AG04450 (cell line): ENCODE results near the gene SCN9A. TPM values are rescaled to one million over a fixed set of nuclear protein-coding genes. Genes with fewer than 3 reads are reported as not detected.
"Not testable (repeated sequence)": the region's sequence is repeated elsewhere in the genome, so short reads cannot be mapped to it uniquely, and the experiment has no call there.

Experiments used
- CTCF ChIA-PET: fragments of 300-600, 350-600 bp; formaldehyde crosslinking; extraction: SDS; loops from one replicate; lab custom pipeline; 2022; ENCODE audit warnings: antibody characterized with exemption, inconsistent platforms; lab: Charles Lee
- POLR2A ChIA-PET: fragments of 350-600 bp; formaldehyde crosslinking; extraction: SDS; loops from one replicate; lab custom pipeline; 2021; ENCODE audit warnings: antibody characterized with exemption, inconsistent platforms; lab: Yijun Ruan, JAX
- DNase-seq: peaks from one replicate; pipeline ENCODE4 v3.0.0-alpha.2; 2011; ENCODE audit warnings: low read depth, low spot score
- H3K27ac ChIP-seq: one replicate; pipeline ENCODE4 v1.5.1; 2012; ENCODE audit warnings: low read depth, low read length, control low read depth
- H3K27me3 ChIP-seq: one replicate; pipeline ENCODE4 v1.6.0; 2012; ENCODE audit warnings: low read length; ENCODE audit not compliant: control insufficient read depth, insufficient read depth
- H3K4me3 ChIP-seq: 2 replicates; pipeline ENCODE4 v1.5.1; 2011; ENCODE audit warnings: mild to moderate bottlenecking, low read depth, low read length, control low read depth
- H3K9me3 ChIP-seq: 2 replicates; pipeline ENCODE4 v1.5.1; 2012; ENCODE audit warnings: low read length; ENCODE audit not compliant: control insufficient read depth, insufficient read depth
- polyA plus RNA-seq: library from polyadenylated mRNA; depleted of rRNA; stranded (reverse); fragments of >200 nt; gene quantifications from 2 replicates; pipeline ENCODE4 v1.2.3, GENCODE V29; 2011
- TF ChIP-seq, protein P1 (sequence below): IDR thresholded peaks from 2 replicates; pipeline ENCODE4 v1.5.1; 2011; ENCODE audit warnings: low read depth, low read length, control low read depth, inconsistent platforms

SCN9A gene
- polyA plus RNA-seq, 1 experiment, result 56.8 TPM

DNA sequence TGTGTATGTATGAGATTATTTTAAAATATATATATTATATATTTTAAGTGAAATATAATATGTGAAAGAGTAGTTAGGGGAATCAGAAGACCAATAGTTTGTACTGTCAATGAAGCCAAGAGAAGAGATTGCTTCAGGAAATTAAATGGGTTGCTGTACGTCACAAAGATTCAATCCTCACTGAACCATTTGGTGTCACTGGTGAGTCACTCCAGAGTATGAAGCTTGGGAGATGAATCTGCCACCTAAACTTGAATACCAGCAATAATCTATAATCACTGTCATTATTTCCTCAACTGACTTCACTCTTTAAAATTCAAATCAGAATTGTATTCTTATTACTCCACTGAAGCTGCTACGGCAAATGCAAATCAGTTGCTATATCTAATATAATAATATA, 41.9 kb upstream of the SCN9A start:
- Histone ChIP-seq H3K9me3 (no peaks in the 10 kb centered on the region), H3K4me3 (no peak overlapping the region), H3K27me3 (no peaks in the 10 kb centered on the region), H3K27ac (no peak overlapping the region)
- TF ChIP-seq, protein P1, sequence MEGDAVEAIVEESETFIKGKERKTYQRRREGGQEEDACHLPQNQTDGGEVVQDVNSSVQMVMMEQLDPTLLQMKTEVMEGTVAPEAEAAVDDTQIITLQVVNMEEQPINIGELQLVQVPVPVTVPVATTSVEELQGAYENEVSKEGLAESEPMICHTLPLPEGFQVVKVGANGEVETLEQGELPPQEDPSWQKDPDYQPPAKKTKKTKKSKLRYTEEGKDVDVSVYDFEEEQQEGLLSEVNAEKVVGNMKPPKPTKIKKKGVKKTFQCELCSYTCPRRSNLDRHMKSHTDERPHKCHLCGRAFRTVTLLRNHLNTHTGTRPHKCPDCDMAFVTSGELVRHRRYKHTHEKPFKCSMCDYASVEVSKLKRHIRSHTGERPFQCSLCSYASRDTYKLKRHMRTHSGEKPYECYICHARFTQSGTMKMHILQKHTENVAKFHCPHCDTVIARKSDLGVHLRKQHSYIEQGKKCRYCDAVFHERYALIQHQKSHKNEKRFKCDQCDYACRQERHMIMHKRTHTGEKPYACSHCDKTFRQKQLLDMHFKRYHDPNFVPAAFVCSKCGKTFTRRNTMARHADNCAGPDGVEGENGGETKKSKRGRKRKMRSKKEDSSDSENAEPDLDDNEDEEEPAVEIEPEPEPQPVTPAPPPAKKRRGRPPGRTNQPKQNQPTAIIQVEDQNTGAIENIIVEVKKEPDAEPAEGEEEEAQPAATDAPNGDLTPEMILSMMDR, result no peak; the same call in 1 of the 2 replicates
- DNase-seq, result no peak
- POLR2A ChIA-PET, result no interaction called here
- CTCF ChIA-PET, result interaction anchor here (0.6 to 1.6 kb wide), 12 partner anchors 19 to 521 kb away, joined by 3 to 10 read pairs (median 4); partner anchors contain the start of gene SCN1A

DNA sequence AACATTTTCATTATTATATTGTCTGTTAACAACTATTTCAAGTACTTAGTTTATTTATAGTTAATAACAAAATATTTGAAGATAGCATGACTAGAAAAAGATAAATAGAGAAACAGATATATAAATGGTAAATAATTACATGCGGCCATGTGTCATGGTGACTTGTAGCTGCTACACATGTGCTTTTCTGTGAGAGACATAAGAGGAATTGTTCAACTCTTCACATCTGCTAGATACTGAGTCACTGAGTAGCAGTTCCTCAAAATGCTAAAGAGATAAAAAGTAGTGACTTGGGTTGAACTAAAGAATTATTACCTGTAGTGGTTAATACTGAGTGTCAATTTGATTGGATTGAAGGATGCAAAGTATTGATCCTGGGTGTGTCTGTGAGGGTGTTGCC, 37.5 kb upstream of the SCN9A start:
- CTCF ChIA-PET, result interaction anchor here (0.6 kb wide), 1 partner anchor 231 kb away, joined by 4 read pairs; no protein-coding TSS in a partner anchor
- POLR2A ChIA-PET, result no interaction called here
- no peak for DNase-seq
- Histone ChIP-seq H3K27me3 (no peaks in the 10 kb centered on the region), H3K4me3 (no peak overlapping the region), H3K27ac (no peak overlapping the region), H3K9me3 (no peaks in the 10 kb centered on the region)
- TF ChIP-seq, protein P1, result no peak

DNA sequence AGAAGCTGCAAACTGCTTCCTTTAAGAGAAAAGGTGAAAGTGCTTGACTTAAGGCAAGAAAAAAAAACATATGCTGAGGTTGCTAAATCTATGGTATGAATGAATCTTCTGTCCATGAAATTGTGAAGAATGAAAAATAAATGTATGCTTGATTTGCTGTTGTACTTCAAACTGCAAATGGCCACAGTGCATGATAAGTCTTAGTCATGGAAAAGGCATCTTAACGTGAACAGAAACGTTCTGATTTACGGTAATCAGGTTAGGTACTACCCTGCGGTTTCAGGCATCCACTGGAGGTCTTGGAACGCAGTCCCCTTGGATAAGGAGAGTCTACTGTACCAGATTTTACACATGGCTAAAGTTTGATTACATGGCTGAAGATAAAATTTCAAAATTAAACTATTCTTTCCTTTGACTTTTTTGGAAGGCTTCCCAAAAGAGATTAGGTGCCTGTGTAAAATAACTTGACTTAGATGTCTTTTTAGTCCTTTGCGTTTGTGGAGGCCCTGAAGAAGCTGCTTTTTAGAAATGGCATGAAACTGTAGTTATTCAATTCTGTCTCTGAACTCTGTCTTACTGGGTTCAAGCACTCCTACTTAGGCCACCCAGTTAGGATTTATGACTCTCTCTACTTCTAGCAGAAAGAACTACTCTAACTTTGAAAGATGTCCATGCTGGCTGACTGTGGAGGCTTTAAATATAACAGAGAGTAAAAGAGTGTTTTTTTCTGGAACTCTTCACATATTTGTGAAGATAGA, 35.9 kb upstream of the SCN9A start:
- Histone ChIP-seq H3K27ac (peak overlapping the region; percentile 58), H3K4me3 (peak overlapping the region; percentile 10; the same call in 1 of the 2 replicates), H3K9me3 (no peaks in the 10 kb centered on the region), H3K27me3 (no peaks in the 10 kb centered on the region)
- TF ChIP-seq, protein P1, result no peak
- CTCF ChIA-PET, result interaction anchor here (0.6 to 1.7 kb wide), 4 partner anchors 8 to 296 kb away, joined by 3 to 5 read pairs (median 3); no protein-coding TSS in a partner anchor
- DNase-seq, result no peak
- POLR2A ChIA-PET, result no interaction called here

DNA sequence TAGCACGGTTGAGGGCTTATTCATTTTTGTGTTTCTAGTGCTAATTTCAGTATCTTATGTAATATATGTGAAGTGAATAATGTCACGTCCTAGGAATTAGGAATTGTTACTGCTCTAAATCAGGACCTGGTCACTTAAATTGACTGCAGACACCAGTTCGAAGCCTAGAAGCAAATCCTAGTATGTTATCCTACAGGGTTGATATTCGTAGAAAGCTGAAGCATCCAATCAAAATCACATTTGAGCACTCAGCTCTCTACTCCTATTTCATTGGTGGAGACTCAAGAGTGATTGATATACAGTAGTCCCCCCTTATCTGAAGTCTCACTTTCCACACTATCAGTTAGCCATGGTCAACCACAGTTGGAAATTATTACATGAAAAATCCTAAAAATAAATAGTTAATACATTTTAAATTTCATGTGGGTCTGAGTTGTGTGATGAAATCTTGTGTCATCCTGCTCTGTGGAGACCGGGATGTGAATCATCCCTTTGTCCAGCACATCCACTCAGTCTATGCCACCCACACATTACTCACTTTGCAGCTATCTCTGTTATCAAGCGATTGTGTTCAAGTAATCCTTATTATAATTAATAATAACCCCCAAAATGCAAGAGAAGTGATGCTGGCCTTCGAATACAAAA, 35.2 kb upstream of the SCN9A start:
- ChIA-PET POLR2A (no interaction called here), CTCF (interaction anchor here (0.6 to 1.7 kb wide), 4 partner anchors 9 to 295 kb away, joined by 3 to 5 read pairs (median 3); no protein-coding TSS in a partner anchor)
- H3K27ac ChIP-seq, result peak overlapping the region; percentile 62
- no peaks in the 10 kb centered on the region for H3K9me3 ChIP-seq
- H3K27me3 ChIP-seq, result no peaks in the 10 kb centered on the region
- TF ChIP-seq, protein P1, result no peak
- peak; percentile 62 for DNase-seq
- no peak overlapping the region; the same call in 1 of the 2 replicates for H3K4me3 ChIP-seq

DNA sequence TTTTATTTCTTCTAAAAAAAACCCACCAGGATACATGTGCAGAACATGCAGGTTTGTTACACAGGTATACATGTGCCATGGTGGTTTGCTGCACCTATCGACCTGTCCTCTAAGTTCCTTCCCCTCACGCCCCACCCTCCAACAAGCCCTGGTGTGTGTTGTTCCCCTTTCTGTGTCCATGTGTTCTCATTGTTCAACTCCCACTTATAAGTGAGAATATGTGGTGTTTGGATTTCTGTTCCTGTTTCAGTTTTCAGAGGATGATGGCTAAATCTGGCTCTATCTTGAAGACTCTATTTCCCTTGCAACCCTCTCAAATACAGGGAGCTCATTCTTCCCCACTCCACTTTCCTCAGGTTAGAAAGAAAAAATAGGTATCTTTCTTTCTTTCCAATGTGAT, 32.0 kb upstream of the SCN9A start:
- H3K9me3 ChIP-seq, DNase-seq, POLR2A ChIA-PET: not testable (repeated sequence)

More for the DNA sequence above, 32.0 kb upstream of the SCN9A start:
- not testable (repeated sequence) for H3K27me3 ChIP-seq, H3K27ac ChIP-seq, H3K4me3 ChIP-seq
- CTCF ChIA-PET, result interaction anchor here (0.6 kb wide), 1 partner anchor 23 kb away, joined by 3 read pairs; no protein-coding TSS in a partner anchor
